H1 (cell line): ENCODE data around the gene MSTN. TPM values are rescaled to one million over a fixed set of nuclear protein-coding genes. Genes with fewer than 3 reads are reported as not detected.

Experiments
- CTCF ChIA-PET: fragments of 300-600 bp; sonication (Branson Sonifier 250); formaldehyde crosslinking; loops from one replicate; lab custom pipeline; 2021; ENCODE audit not compliant: partially characterized antibody; lab: Charles Lee
- POLR2A ChIA-PET: fragments of 300-600 bp; sonication (Branson Sonifier 250); formaldehyde crosslinking; loops from one replicate; lab custom pipeline; 2021; ENCODE audit warnings: inconsistent platforms; ENCODE audit not compliant: partially characterized antibody; lab: Charles Lee
- DNase-seq, 2 experiments: peaks; one replicate each; pipeline versions ENCODE4 v3.0.0 to v3.0.0-alpha.2; 2010 to 2022; ENCODE audit warnings: low spot score in 2 of 2, low read depth in 1 of 2, mixed read lengths in 1 of 2
- FAIRE-seq: peaks from 2 replicates; lab custom pipeline; 2011; peaks lifted over from hg19 to GRCh38; lab: Jason Lieb, UNC
- H2AFZ ChIP-seq: 2 replicates; pipeline ENCODE4 v1.8.1; 2012; ENCODE audit warnings: low read length, inconsistent platforms
- H2AK5ac ChIP-seq: 2 replicates; pipeline ENCODE4 v1.6.1; 2013; ENCODE audit warnings: low read depth, low read length
- H2BK120ac ChIP-seq: replicated peaks from 2 replicates; pipeline ENCODE3; 2013; ENCODE audit warnings: low read depth, low read length, inconsistent platforms
- H2BK12ac ChIP-seq: 2 replicates; pipeline ENCODE4 v1.6.1; 2013; ENCODE audit warnings: low read depth, low read length
- H2BK15ac ChIP-seq: 2 replicates; pipeline ENCODE4 v1.6.1; 2013; ENCODE audit warnings: low read length
- H2BK20ac ChIP-seq: 2 replicates; pipeline ENCODE4 v1.6.1; 2013; ENCODE audit warnings: low read length
- H2BK5ac ChIP-seq: 2 replicates; pipeline ENCODE4 v1.6.1; 2013; ENCODE audit warnings: low read depth, low read length
- H3K14ac ChIP-seq: 2 replicates; pipeline ENCODE4 v1.6.1; 2013; ENCODE audit warnings: inconsistent platforms; ENCODE audit not compliant: insufficient read length
- H3K18ac ChIP-seq: 2 replicates; pipeline ENCODE4 v1.6.1; 2013; ENCODE audit warnings: low read length; ENCODE audit errors: extremely low read depth
- H3K23ac ChIP-seq: 2 replicates; pipeline ENCODE4 v1.6.1; 2013; ENCODE audit warnings: inconsistent platforms; ENCODE audit not compliant: insufficient read length
- H3K23me2 ChIP-seq: 2 replicates; pipeline ENCODE4 v1.6.1; 2013; ENCODE audit warnings: low read depth, low read length
- H3K27ac ChIP-seq: 2 replicates; pipeline ENCODE4 v1.6.1; 2011; ENCODE audit warnings: low read depth, low read length, inconsistent platforms
- H3K27me3 ChIP-seq, 4 experiments: replicated peaks in 1 of 4; 1 replicate in 1 of 4; 2 replicates in 3 of 4; pipeline versions ENCODE4 v1.6.1 to v1.8.1; 2011 to 2013; ENCODE audit warnings: low read length in 3 of 4, mild to moderate bottlenecking in 3 of 4, inconsistent platforms in 2 of 4, mixed read lengths in 2 of 4, moderate library complexity in 1 of 4; ENCODE audit not compliant: control insufficient read depth in 3 of 4, insufficient read depth in 3 of 4; ENCODE audit errors: extremely low read depth in 1 of 4
- H3K36me3 ChIP-seq, 4 experiments: 2 replicates each; pipeline versions ENCODE4 v1.6.1 to v1.8.1; 2011 to 2013; ENCODE audit warnings: mild to moderate bottlenecking in 4 of 4, low read length in 3 of 4, moderate library complexity in 2 of 4, control low read depth in 1 of 4, inconsistent platforms in 1 of 4; ENCODE audit not compliant: insufficient read depth in 4 of 4, control insufficient read depth in 2 of 4
- H3K4ac ChIP-seq: replicated peaks from 2 replicates; pipeline ENCODE3; 2013; ENCODE audit warnings: low read length, low read depth, mixed read lengths, inconsistent platforms; ENCODE audit not compliant: insufficient read length
- H3K4me1 ChIP-seq, 4 experiments: replicated peaks in 1 of 4; 1 replicate in 1 of 4; 2 replicates in 3 of 4; pipeline versions ENCODE4 v1.6.1 to v1.8.1; 2011 to 2013; ENCODE audit warnings: low read length in 3 of 4, inconsistent platforms in 2 of 4, mixed read lengths in 1 of 4; ENCODE audit not compliant: insufficient read depth in 4 of 4, control insufficient read depth in 3 of 4
- H3K4me2 ChIP-seq, 2 experiments: 2 replicates each; pipeline versions ENCODE4 v1.6.1 to v1.8.1; 2011 to 2013; ENCODE audit warnings: low read depth in 2 of 2, low read length in 2 of 2, control low read depth in 1 of 2, inconsistent platforms in 1 of 2, mild to moderate bottlenecking in 1 of 2; ENCODE audit not compliant: insufficient read depth in 1 of 2
- H3K4me3 ChIP-seq, 4 experiments: fragments of 200-600, 300-600 bp in 1 of 4; sonication (generic), shearing (Covaris generic), sonication (Bioruptor Twin) in 1 of 4; 2 replicates each; pipeline versions ENCODE4 v1.5.1 to v1.8.1; 2011 to 2016; ENCODE audit warnings: low read length in 4 of 4, low read depth in 3 of 4, control low read depth in 2 of 4, inconsistent platforms in 2 of 4, mild to moderate bottlenecking in 2 of 4, mixed read lengths in 1 of 4, moderate library complexity in 1 of 4; ENCODE audit not compliant: insufficient read depth in 2 of 4; ENCODE audit errors: extremely low read depth in 1 of 4
- H3K56ac ChIP-seq: replicated peaks from 2 replicates; pipeline ENCODE3; 2013; ENCODE audit warnings: low read depth, mild to moderate bottlenecking, mixed read lengths, low read length, inconsistent platforms; ENCODE audit not compliant: insufficient read length
- H3K79me1 ChIP-seq: 2 replicates; pipeline ENCODE4 v1.6.1; 2013; ENCODE audit warnings: low read depth, low read length, control low read depth
- H3K79me2 ChIP-seq, 2 experiments: 2 replicates each; pipeline versions ENCODE4 v1.6.1 to v1.8.1; 2012 to 2013; ENCODE audit warnings: low read length in 2 of 2, mild to moderate bottlenecking in 2 of 2, inconsistent platforms in 1 of 2; ENCODE audit not compliant: insufficient read depth in 2 of 2, control insufficient read depth in 1 of 2
- H3K9ac ChIP-seq, 4 experiments: replicated peaks in 1 of 4; 1 replicate in 1 of 4; 2 replicates in 3 of 4; pipeline versions ENCODE4 v1.6.1 to v1.8.1; 2011 to 2013; ENCODE audit warnings: low read depth in 3 of 4, low read length in 3 of 4, control low read depth in 2 of 4, mild to moderate bottlenecking in 2 of 4, moderate library complexity in 2 of 4, inconsistent platforms in 1 of 4; ENCODE audit errors: extremely low read depth in 1 of 4
- H3K9me3 ChIP-seq, 2 experiments: 2 replicates each; pipeline versions ENCODE4 v1.6.1 to v1.8.1; 2012 to 2013; ENCODE audit warnings: mild to moderate bottlenecking in 2 of 2, moderate library complexity in 2 of 2, control low read depth in 1 of 2, inconsistent platforms in 1 of 2, low read depth in 1 of 2, low read length in 1 of 2, mixed read lengths in 1 of 2; ENCODE audit not compliant: insufficient read depth in 2 of 2
- H4K20me1 ChIP-seq, 2 experiments: replicated peaks in 1 of 2; 2 replicates each; pipeline versions ENCODE3 to v1.8.1; 2011 to 2013; ENCODE audit warnings: inconsistent platforms in 2 of 2, low read length in 2 of 2, mild to moderate bottlenecking in 1 of 2; ENCODE audit not compliant: insufficient read depth in 2 of 2, control insufficient read depth in 1 of 2
- H4K5ac ChIP-seq: 2 replicates; pipeline ENCODE4 v1.6.1; 2013; ENCODE audit warnings: low read length, low read depth, mixed read lengths, inconsistent platforms; ENCODE audit not compliant: insufficient read length
- H4K8ac ChIP-seq: 2 replicates; pipeline ENCODE4 v1.8.0; 2013; ENCODE audit warnings: mild to moderate bottlenecking, moderate library complexity, low read length, inconsistent platforms; ENCODE audit not compliant: insufficient read depth; ENCODE audit errors: extremely low read depth
- H4K91ac ChIP-seq: replicated peaks from 2 replicates; pipeline ENCODE3; 2013; ENCODE audit warnings: low read length, mixed read lengths, inconsistent platforms; ENCODE audit not compliant: insufficient read length
- BACH1 ChIP-seq: IDR thresholded peaks from 2 replicates; pipeline ENCODE4 v1.6.1; 2012; ENCODE audit warnings: low read length, improper control_type of control experiment
- CREB1 ChIP-seq: IDR thresholded peaks from 2 replicates; pipeline ENCODE4 v1.6.1; 2012; ENCODE audit warnings: inconsistent platforms
- NRF1 ChIP-seq: IDR thresholded peaks from 2 replicates; pipeline ENCODE4 v1.6.1; 2011; ENCODE audit warnings: mild to moderate bottlenecking, low read depth, low read length, improper control_type of control experiment
- RNF2 ChIP-seq: fragments of 200-900, 300-1000 bp; sonication (generic); IDR thresholded peaks from 2 replicates; pipeline ENCODE4 v1.7.1; 2016; ENCODE audit warnings: borderline replicate concordance, low read depth, mild to moderate bottlenecking, antibody characterized with exemption, low read length; ENCODE audit not compliant: poor library complexity, severe bottlenecking; ENCODE audit errors: missing control alignments
- SIX5 ChIP-seq: IDR thresholded peaks from 2 replicates; pipeline ENCODE4 v1.6.1; 2011; ENCODE audit warnings: mild to moderate bottlenecking, low read depth, low read length
- TAF1 ChIP-seq: IDR thresholded peaks from 2 replicates; pipeline ENCODE4 v1.6.1; 2011; ENCODE audit warnings: mild to moderate bottlenecking, low read depth, low read length
- USF2 ChIP-seq: IDR thresholded peaks from 2 replicates; pipeline ENCODE4 v1.6.1; 2011; ENCODE audit warnings: low read length, improper control_type of control experiment
- WGBS, 2 experiments: shearing (Covaris generic) in 1 of 2; methylation state at CpG; one replicate each; pipeline versions ENCODE4 v1.1.6 to v1.1.7; 2013 to 2015; ENCODE audit warnings: low lambda C conversion rate in 2 of 2, mixed read lengths in 2 of 2, inconsistent platforms in 1 of 2, low coverage in 1 of 2, missing lambda C conversion rate in 1 of 2; ENCODE audit not compliant: insufficient replicate concordance in 2 of 2, insufficient coverage in 1 of 2, insufficient read length in 1 of 2; ENCODE audit errors: extremely low coverage in 1 of 2, missing lambda C conversion rate in 1 of 2; 5-methylcytosine and 5-hydroxymethylcytosine counted together
- polyA plus RNA-seq, 7 experiments: library from polyadenylated mRNA; depleted of rRNA in 3 of 7; stranded (reverse) in 5 of 7; unstranded in 2 of 7; fragments of >200 nt in 5 of 7; fragments of 200-250 nt in 2 of 7; gene quantifications; 1 replicate in 5 of 7; 2 replicates in 1 of 7; 4 replicates in 1 of 7; pipeline versions ENCODE4 v1.2.1 to v1.2.3, GENCODE V29; 2011 to 2013; ENCODE audit warnings: missing spikeins in 2 of 7, mixed read lengths in 2 of 7
- total RNA-seq: library from RNA; stranded (reverse); fragmentation: NEBNext Ultra II Directional; extraction: Animal tissue kit (Norgen Biotek cat#: 25700); gene quantifications from 2 replicates; pipeline ENCODE4 v1.2.1, GENCODE V29; 2021
- TF ChIP-seq, protein P1 (sequence below): IDR thresholded peaks from 2 replicates; pipeline ENCODE4 v1.6.1; 2012; ENCODE audit warnings: inconsistent platforms

Gene MSTN
- total and polyA plus RNA-seq, 2 of the 8 experiments (the other 6 are each of a cell fraction or from before 2014, with no cell fraction given), result not detected

DNA sequence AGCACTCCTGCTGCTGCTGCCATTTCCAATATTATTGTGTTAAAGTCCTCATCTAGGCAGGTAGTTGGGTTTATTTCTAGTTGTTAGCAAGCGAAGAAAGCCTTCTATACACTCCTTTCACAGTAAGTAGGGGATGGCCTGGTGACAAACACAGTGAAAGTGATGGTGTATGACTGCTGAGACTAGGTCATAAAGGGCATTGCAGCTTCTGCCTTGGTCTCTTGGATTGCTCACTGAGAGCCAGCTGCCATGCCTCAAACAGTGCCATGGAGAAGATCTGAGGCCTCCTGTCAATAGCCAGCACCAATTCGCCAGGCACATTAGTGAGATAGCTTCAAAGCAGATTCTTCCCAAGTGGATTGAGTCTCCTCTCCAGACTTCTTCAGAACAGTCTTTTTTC, 27.6 kb upstream of the MSTN start:
- POLR2A ChIA-PET, result no interaction called here
- H3K27ac ChIP-seq, result no peak overlapping the region
- H3K4me1 ChIP-seq, result no peaks in the 10 kb centered on the region
- H2BK20ac ChIP-seq, result no peak overlapping the region
- no peaks in the 10 kb centered on the region for H3K23me2 ChIP-seq
- H2BK5ac ChIP-seq, result no peak overlapping the region
- H3K9me3 ChIP-seq, result no peaks in the 10 kb centered on the region
- H4K5ac ChIP-seq, result no peak overlapping the region
- H3K4ac ChIP-seq, result no peak overlapping the region
- 89% methylated on average over 2 of the region's 2 CpGs; no CpG with 5 or more reads in 1 of the 2 experiments for WGBS, 2 experiments
- no peak overlapping the region for H3K14ac ChIP-seq
- no peaks in the 10 kb centered on the region for H4K20me1 ChIP-seq
- no peaks in the 10 kb centered on the region for H3K27me3 ChIP-seq
- no peak overlapping the region; the same call in 1 of the 2 replicates for H2AFZ ChIP-seq
- CTCF ChIA-PET, result interaction anchor here (0.6 to 1.3 kb wide), 5 partner anchors 10 to 252 kb away, joined by 3 to 6 read pairs (median 4); a partner anchor contains a TSS
- H3K4me2 ChIP-seq, result no peak overlapping the region
- H3K36me3 ChIP-seq, result no peaks in the 10 kb centered on the region
- no peak overlapping the region for H4K8ac ChIP-seq
- FAIRE-seq (no peak), DNase-seq (no peak)
- no peaks in the 10 kb centered on the region for H3K79me1 ChIP-seq
- H3K23ac ChIP-seq, result no peak overlapping the region
- H2BK120ac ChIP-seq, result no peak overlapping the region
- no peak overlapping the region for H3K9ac ChIP-seq
- H2BK15ac ChIP-seq, result no peak overlapping the region
- H3K56ac ChIP-seq, result no peak overlapping the region
- H3K79me2 ChIP-seq, result no peaks in the 10 kb centered on the region
- no peak overlapping the region for H3K4me3 ChIP-seq
- H2BK12ac ChIP-seq, result no peak overlapping the region
- H2AK5ac ChIP-seq, result no peak overlapping the region
- H3K18ac ChIP-seq, result no peak overlapping the region
- H4K91ac ChIP-seq, result no peak overlapping the region
- TF ChIP-seq TAF1 (no peak), SIX5 (no peak), CREB1 (no peak), NRF1 (no peak), USF2 (no peak), BACH1 (no peak), RNF2 (no peak)
- TF ChIP-seq, protein P1, sequence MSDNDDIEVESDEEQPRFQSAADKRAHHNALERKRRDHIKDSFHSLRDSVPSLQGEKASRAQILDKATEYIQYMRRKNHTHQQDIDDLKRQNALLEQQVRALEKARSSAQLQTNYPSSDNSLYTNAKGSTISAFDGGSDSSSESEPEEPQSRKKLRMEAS, result no peak
